ENCODE results near the gene FCN3. TPM values are rescaled to one million over a fixed set of nuclear protein-coding genes. Genes with fewer than 3 reads are reported as not detected.

The FCN3 gene
- total and polyA plus RNA-seq, 10 of the 15 experiments (the other 5 are each of a cell fraction or from before 2014, with no cell fraction given), result 0.28 TPM; not detected in 9

- no peak overlapping the region for H3K4me2 ChIP-seq (ENCODE audit: control insufficient read depth, insufficient read depth)
- intact Hi-C loops (cut with micrococcal nuclease; ENCODE audit: unreplicated experiment), result no loop called here
- no peaks in the 10 kb centered on the region for H3K4me1 ChIP-seq (ENCODE audit: control insufficient read depth, insufficient read depth, low read length)
- no peak overlapping the region for H2AFZ ChIP-seq (ENCODE audit: control insufficient read depth, low read depth, low read length)
- in situ Hi-C loops (cut with MboI), result no loop called here
- TF ChIP-seq NR2F1 (conservative IDR thresholded peaks at IDR 0.05) (no peak), ZSCAN29 (IDR thresholded peaks at IDR 0.05) (no peak), SP1 (IDR thresholded peaks at IDR 0.05; ENCODE audit: low read depth, low read length) (no peak), POLR2A (IDR thresholded peaks at IDR 0.05; ENCODE audit: low read depth, low read length) (peak; percentile 53)
- FAIRE-seq (no peak), DNase-seq (ENCODE audit: low read depth, low spot score) (no peak), ATAC-seq (no peak)
- RAD21 ChIA-PET (ENCODE audit: unreplicated experiment), result interaction anchor here (1.2 to 2.5 kb wide), 3 partner anchors 10 to 54 kb away, joined by 4 to 18 read pairs (median 9); no protein-coding TSS in a partner anchor
- H4K20me1 ChIP-seq (ENCODE audit: control insufficient read depth, insufficient read depth), result no peaks in the 10 kb centered on the region; the same call in 1 of the 2 replicates
- H3K9me3 ChIP-seq (replicated peaks; ENCODE audit: control insufficient read depth, insufficient read depth, low read length), result no peaks in the 10 kb centered on the region
- no peaks in the 10 kb centered on the region for H3K27me3 ChIP-seq (replicated peaks in 1 of 2; ENCODE audit: control insufficient read depth in 2 of 2, insufficient read depth in 2 of 2, low read length in 1 of 2)
- H3K9ac ChIP-seq (ENCODE audit: control insufficient read depth, insufficient read depth, low read length), result no peak overlapping the region
- no peak overlapping the region for H3K27ac ChIP-seq (ENCODE audit: control insufficient read depth, insufficient read depth)
- no TSS peak for BruUV-seq (replicated peaks)
- H3K79me2 ChIP-seq (ENCODE audit: control insufficient read depth, insufficient read depth, low read length), result peaks cover 4% of the 10 kb centered on the region; the same call in 1 of the 2 replicates
- WGBS (ENCODE audit: insufficient coverage, insufficient replicate concordance, low lambda C conversion rate, missing lambda C conversion rate), result over 99% methylated on average over 17 of the region's 17 CpGs
- CTCF ChIA-PET, result interaction anchor here (0.9 to 4.4 kb wide), 19 partner anchors 9 to 286 kb away, joined by 3 to 77 read pairs (median 7); partner anchors contain the start of genes CD164L2, SYTL1 and TMEM222
- POLR2A ChIA-PET, result interaction anchor here (1.2 to 1.8 kb wide), 2 partner anchors 11 to 58 kb away, joined by 4 to 5 read pairs; partner anchors contain the start of gene TMEM222
- H3K36me3 ChIP-seq (ENCODE audit: control insufficient read depth in 2 of 2, insufficient read depth in 2 of 2, low read length in 1 of 2), result peaks cover 13 to 25% of the 10 kb centered on the region in 2 experiments
- SMC1A ChIA-PET (ENCODE audit: uncharacterized antibody, unreplicated experiment), result interaction anchor here (0.6 to 2.4 kb wide), 3 partner anchors 23 to 273 kb away, joined by 3 to 10 read pairs (median 5); no protein-coding TSS in a partner anchor
- H3K4me3 ChIP-seq, result no peak overlapping the region
Measured at GRCh38 chr1:27333717-27334279, 40.8 kb downstream of the FCN3 start.

GRCh38 chr1:27332536-27333281 lies 41.9 kb downstream of the FCN3 start:
- SMC1A ChIA-PET (ENCODE audit: uncharacterized antibody, unreplicated experiment), result interaction anchor here (0.7 to 2.4 kb wide), 11 partner anchors 9 to 273 kb away, joined by 3 to 10 read pairs (median 4); partner anchors contain the start of genes FCN3 and SYTL1
- DNase-seq (ENCODE audit: low read depth, low spot score), result no peak
- TF ChIP-seq ATF2 (IDR thresholded peaks at IDR 0.05; ENCODE audit: low read length) (no peak), HDAC2 (IDR thresholded peaks at IDR 0.05) (no peak), SMC3 (IDR thresholded peaks at IDR 0.05; ENCODE audit: borderline replicate concordance, low read length) (peak; percentile 52; the same call in 1 of the 2 replicates), ZNF207 (IDR thresholded peaks at IDR 0.05; ENCODE audit: borderline replicate concordance) (no peak), RAD51 (IDR thresholded peaks at IDR 0.05) (no peak), MEF2A (IDR thresholded peaks at IDR 0.05; ENCODE audit: insufficient read depth, low read depth, low read length) (no peak)
- TF ChIP-seq, protein P1, sequence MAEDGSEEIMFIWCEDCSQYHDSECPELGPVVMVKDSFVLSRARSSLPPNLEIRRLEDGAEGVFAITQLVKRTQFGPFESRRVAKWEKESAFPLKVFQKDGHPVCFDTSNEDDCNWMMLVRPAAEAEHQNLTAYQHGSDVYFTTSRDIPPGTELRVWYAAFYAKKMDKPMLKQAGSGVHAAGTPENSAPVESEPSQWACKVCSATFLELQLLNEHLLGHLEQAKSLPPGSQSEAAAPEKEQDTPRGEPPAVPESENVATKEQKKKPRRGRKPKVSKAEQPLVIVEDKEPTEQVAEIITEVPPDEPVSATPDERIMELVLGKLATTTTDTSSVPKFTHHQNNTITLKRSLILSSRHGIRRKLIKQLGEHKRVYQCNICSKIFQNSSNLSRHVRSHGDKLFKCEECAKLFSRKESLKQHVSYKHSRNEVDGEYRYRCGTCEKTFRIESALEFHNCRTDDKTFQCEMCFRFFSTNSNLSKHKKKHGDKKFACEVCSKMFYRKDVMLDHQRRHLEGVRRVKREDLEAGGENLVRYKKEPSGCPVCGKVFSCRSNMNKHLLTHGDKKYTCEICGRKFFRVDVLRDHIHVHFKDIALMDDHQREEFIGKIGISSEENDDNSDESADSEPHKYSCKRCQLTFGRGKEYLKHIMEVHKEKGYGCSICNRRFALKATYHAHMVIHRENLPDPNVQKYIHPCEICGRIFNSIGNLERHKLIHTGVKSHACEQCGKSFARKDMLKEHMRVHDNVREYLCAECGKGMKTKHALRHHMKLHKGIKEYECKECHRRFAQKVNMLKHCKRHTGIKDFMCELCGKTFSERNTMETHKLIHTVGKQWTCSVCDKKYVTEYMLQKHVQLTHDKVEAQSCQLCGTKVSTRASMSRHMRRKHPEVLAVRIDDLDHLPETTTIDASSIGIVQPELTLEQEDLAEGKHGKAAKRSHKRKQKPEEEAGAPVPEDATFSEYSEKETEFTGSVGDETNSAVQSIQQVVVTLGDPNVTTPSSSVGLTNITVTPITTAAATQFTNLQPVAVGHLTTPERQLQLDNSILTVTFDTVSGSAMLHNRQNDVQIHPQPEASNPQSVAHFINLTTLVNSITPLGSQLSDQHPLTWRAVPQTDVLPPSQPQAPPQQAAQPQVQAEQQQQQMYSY (CRISPR knock-in tag; IDR thresholded peaks at IDR 0.05), result no peak

More at GRCh38 chr1:27332536-27333281, 41.9 kb downstream of the FCN3 start:
- Histone ChIP-seq H3K4me1 (ENCODE audit: control insufficient read depth, insufficient read depth, low read length) (no peaks in the 10 kb centered on the region), H3K36me3 (ENCODE audit: control insufficient read depth in 2 of 2, insufficient read depth in 2 of 2, low read length in 1 of 2) (peaks cover 13 to 25% of the 10 kb centered on the region in 2 experiments), H3K27ac (ENCODE audit: control insufficient read depth, insufficient read depth) (no peak overlapping the region), H3K9ac (ENCODE audit: control insufficient read depth, insufficient read depth, low read length) (no peak overlapping the region), H3K4me3 (no peak overlapping the region), H2AFZ (ENCODE audit: control insufficient read depth, low read depth, low read length) (no peak overlapping the region), H4K20me1 (ENCODE audit: control insufficient read depth, insufficient read depth) (no peaks in the 10 kb centered on the region; the same call in 1 of the 2 replicates), H3K79me2 (ENCODE audit: control insufficient read depth, insufficient read depth, low read length) (peaks cover 8% of the 10 kb centered on the region), H3K4me2 (ENCODE audit: control insufficient read depth, insufficient read depth) (no peak overlapping the region), H3K27me3 (replicated peaks in 1 of 2; ENCODE audit: control insufficient read depth in 2 of 2, insufficient read depth in 2 of 2, low read length in 1 of 2) (no peaks in the 10 kb centered on the region), H3K9me3 (replicated peaks; ENCODE audit: control insufficient read depth, insufficient read depth, low read length) (no peaks in the 10 kb centered on the region)
- ChIA-PET RAD21 (ENCODE audit: unreplicated experiment) (interaction anchor here (0.8 to 2.5 kb wide), 8 partner anchors 9 to 274 kb away, joined by 3 to 18 read pairs (median 4); partner anchors contain the start of gene SYTL1), POLR2A (interaction anchor here (0.6 to 1.8 kb wide), 4 partner anchors 10 to 59 kb away, joined by 3 to 6 read pairs (median 4); partner anchors contain the start of genes GPR3 and TMEM222), CTCF (interaction anchor here (0.6 to 4.4 kb wide), 39 partner anchors 10 to 433 kb away, joined by 3 to 77 read pairs (median 4); partner anchors contain the start of genes AHDC1, CD164L2, SYTL1 and TMEM222)
- ATAC-seq, result peak; percentile 95
- WGBS (ENCODE audit: insufficient coverage, insufficient replicate concordance, low lambda C conversion rate, missing lambda C conversion rate), result 72% methylated on average over 11 of the region's 11 CpGs
- FAIRE-seq, result no peak
- no TSS peak for BruUV-seq (replicated peaks)
- intact Hi-C loops (cut with micrococcal nuclease; ENCODE audit: unreplicated experiment), result no loop called here
- in situ Hi-C loops (cut with MboI), result no loop called here

All from GM12878 (cell line).